Measurements from ENCODE around the gene SLC22A15.
"Not testable (repeated sequence)": the region's sequence is repeated elsewhere in the genome, so short reads cannot be mapped to it uniquely, and the experiment has no call there.

SLC22A15 gene

GRCh38 chr1:115980998-115981993 is 5.0 kb downstream of the SLC22A15 start:
- TF ChIP-seq, protein P1, sequence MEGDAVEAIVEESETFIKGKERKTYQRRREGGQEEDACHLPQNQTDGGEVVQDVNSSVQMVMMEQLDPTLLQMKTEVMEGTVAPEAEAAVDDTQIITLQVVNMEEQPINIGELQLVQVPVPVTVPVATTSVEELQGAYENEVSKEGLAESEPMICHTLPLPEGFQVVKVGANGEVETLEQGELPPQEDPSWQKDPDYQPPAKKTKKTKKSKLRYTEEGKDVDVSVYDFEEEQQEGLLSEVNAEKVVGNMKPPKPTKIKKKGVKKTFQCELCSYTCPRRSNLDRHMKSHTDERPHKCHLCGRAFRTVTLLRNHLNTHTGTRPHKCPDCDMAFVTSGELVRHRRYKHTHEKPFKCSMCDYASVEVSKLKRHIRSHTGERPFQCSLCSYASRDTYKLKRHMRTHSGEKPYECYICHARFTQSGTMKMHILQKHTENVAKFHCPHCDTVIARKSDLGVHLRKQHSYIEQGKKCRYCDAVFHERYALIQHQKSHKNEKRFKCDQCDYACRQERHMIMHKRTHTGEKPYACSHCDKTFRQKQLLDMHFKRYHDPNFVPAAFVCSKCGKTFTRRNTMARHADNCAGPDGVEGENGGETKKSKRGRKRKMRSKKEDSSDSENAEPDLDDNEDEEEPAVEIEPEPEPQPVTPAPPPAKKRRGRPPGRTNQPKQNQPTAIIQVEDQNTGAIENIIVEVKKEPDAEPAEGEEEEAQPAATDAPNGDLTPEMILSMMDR (IDR thresholded peaks at IDR 0.05; ENCODE audit: low read depth, low read length): peak; percentile 61
- DNase-seq (ENCODE audit: extremely low read depth, low read depth): peak; percentile 28

- no peak for DNase-seq (ENCODE audit: extremely low read depth, low read depth)
- TF ChIP-seq, protein P1 (IDR thresholded peaks at IDR 0.05; ENCODE audit: low read depth, low read length): no peak
These were observed 6.1 kb downstream of the SLC22A15 start for GRCh38 chr1:115982400-115982799.

- TF ChIP-seq, protein P1 (IDR thresholded peaks at IDR 0.05; ENCODE audit: low read depth, low read length): no peak
- DNase-seq (ENCODE audit: extremely low read depth, low read depth): no peak
These were observed 7.3 kb downstream of the SLC22A15 start for GRCh38 chr1:115983584-115983983.

DNA sequence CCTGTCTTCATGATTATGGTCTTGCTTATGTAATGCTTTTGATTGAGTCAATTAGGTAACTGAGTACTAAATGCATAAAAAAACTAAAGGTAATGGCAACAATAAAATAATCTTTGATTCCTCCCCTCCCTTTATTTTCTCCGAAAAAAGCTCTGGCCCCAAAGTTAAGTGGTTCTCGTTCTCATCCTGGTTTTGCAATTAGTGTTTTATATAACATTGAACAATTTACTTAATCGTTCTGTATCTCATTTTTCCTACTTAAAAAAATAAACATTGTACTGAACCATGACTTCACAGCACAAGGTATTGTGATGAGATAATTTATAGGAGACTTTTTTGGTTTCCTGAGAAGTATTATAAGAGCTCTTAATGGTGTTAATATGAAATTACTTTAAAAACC is 11.3 kb downstream of the SLC22A15 start:
- TF ChIP-seq, protein P1 (IDR thresholded peaks at IDR 0.05; ENCODE audit: low read depth, low read length): no peak
- DNase-seq (ENCODE audit: extremely low read depth, low read depth): no peak

GRCh38 chr1:115988953-115989352 is 12.6 kb downstream of the SLC22A15 start:
- TF ChIP-seq, protein P1 (IDR thresholded peaks at IDR 0.05; ENCODE audit: low read depth, low read length): no peak

GRCh38 chr1:115989699-115990098 is 13.4 kb downstream of the SLC22A15 start:
- TF ChIP-seq, protein P1 (IDR thresholded peaks at IDR 0.05; ENCODE audit: low read depth, low read length): no peak
- no peak for DNase-seq (ENCODE audit: extremely low read depth, low read depth)

More at GRCh38 chr1:115988953-115989352, 12.6 kb downstream of the SLC22A15 start:
- DNase-seq (ENCODE audit: extremely low read depth, low read depth): no peak

DNA sequence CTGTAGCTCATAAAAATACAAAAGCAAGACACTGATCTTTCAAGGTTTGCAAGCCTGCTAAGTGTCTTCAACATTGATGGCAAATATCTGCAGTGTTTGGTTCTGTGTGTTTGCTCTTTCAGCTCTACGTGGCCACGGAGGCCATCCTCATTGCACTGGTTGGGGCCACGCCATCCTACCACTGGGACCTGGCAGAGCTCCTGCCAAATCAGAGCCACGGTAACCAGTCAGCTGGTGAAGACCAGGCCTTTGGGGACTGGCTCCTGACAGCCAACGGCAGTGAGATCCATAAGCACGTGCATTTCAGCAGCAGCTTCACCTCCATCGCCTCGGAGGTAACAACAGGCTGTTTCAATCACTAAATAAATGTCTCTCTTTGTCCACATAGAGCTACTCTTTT is 15.6 kb downstream of the SLC22A15 start:
- TF ChIP-seq, protein P1 (IDR thresholded peaks at IDR 0.05; ENCODE audit: low read depth, low read length): no peak
- DNase-seq (ENCODE audit: extremely low read depth, low read depth): no peak

DNA sequence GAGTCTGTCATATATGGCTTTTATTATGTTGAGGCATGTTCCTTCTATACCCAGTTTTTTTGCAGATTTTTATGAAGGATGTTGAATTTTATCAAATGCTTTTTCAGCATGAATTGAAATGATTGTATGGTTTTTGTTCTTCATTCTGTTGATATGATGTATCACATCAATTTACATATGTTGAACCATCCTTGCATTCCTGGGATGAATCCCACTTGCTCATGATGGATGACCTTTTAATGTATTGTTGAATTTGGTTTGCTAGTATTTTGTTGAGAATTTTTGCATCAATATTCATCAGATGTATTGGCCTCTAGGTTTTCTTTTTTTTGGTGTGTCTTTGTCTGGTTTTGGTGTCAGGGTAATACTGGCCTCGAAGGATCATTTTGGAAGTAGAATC is 21.6 kb downstream of the SLC22A15 start:
- DNase-seq (ENCODE audit: extremely low read depth, low read depth): not testable (repeated sequence)
